ENCODE data around the gene DAB2IP.

- TF ChIP-seq, protein P1, sequence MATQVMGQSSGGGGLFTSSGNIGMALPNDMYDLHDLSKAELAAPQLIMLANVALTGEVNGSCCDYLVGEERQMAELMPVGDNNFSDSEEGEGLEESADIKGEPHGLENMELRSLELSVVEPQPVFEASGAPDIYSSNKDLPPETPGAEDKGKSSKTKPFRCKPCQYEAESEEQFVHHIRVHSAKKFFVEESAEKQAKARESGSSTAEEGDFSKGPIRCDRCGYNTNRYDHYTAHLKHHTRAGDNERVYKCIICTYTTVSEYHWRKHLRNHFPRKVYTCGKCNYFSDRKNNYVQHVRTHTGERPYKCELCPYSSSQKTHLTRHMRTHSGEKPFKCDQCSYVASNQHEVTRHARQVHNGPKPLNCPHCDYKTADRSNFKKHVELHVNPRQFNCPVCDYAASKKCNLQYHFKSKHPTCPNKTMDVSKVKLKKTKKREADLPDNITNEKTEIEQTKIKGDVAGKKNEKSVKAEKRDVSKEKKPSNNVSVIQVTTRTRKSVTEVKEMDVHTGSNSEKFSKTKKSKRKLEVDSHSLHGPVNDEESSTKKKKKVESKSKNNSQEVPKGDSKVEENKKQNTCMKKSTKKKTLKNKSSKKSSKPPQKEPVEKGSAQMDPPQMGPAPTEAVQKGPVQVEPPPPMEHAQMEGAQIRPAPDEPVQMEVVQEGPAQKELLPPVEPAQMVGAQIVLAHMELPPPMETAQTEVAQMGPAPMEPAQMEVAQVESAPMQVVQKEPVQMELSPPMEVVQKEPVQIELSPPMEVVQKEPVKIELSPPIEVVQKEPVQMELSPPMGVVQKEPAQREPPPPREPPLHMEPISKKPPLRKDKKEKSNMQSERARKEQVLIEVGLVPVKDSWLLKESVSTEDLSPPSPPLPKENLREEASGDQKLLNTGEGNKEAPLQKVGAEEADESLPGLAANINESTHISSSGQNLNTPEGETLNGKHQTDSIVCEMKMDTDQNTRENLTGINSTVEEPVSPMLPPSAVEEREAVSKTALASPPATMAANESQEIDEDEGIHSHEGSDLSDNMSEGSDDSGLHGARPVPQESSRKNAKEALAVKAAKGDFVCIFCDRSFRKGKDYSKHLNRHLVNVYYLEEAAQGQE (IDR thresholded peaks at IDR 0.05) = no peak
- TF ChIP-seq HNF4A (conservative IDR thresholded peaks at IDR 0.05) = no peak
- TF ChIP-seq, protein P2, sequence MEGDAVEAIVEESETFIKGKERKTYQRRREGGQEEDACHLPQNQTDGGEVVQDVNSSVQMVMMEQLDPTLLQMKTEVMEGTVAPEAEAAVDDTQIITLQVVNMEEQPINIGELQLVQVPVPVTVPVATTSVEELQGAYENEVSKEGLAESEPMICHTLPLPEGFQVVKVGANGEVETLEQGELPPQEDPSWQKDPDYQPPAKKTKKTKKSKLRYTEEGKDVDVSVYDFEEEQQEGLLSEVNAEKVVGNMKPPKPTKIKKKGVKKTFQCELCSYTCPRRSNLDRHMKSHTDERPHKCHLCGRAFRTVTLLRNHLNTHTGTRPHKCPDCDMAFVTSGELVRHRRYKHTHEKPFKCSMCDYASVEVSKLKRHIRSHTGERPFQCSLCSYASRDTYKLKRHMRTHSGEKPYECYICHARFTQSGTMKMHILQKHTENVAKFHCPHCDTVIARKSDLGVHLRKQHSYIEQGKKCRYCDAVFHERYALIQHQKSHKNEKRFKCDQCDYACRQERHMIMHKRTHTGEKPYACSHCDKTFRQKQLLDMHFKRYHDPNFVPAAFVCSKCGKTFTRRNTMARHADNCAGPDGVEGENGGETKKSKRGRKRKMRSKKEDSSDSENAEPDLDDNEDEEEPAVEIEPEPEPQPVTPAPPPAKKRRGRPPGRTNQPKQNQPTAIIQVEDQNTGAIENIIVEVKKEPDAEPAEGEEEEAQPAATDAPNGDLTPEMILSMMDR (IDR thresholded peaks at IDR 0.05; ENCODE audit: low read depth, low read length, missing input control) = no peak
- TF ChIP-seq JUND (IDR thresholded peaks at IDR 0.05) = no peak
- no peak for TF ChIP-seq GABPA (IDR thresholded peaks at IDR 0.05 in 1 of 2, conservative IDR thresholded peaks at IDR 0.05 in 1 of 2)
- no peak for TF ChIP-seq RAD21 (IDR thresholded peaks at IDR 0.05)
- no peak for TF ChIP-seq TAF1 (conservative IDR thresholded peaks at IDR 0.05)
- TF ChIP-seq RXRA (IDR thresholded peaks at IDR 0.05) = no peak
- no peak for TF ChIP-seq SP1 (IDR thresholded peaks at IDR 0.05)
- TF ChIP-seq YY1 (IDR thresholded peaks at IDR 0.05) = no peak
- no peak for TF ChIP-seq MAX (IDR thresholded peaks at IDR 0.05)
- no peak for TF ChIP-seq EGR1 (IDR thresholded peaks at IDR 0.05; ENCODE audit: low read depth in 2 of 2)
- TF ChIP-seq, protein P3, sequence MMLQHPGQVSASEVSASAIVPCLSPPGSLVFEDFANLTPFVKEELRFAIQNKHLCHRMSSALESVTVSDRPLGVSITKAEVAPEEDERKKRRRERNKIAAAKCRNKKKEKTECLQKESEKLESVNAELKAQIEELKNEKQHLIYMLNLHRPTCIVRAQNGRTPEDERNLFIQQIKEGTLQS (IDR thresholded peaks at IDR 0.05) = no peak
These were observed 95.4 kb downstream of the DAB2IP start for GRCh38 chr9:121746866-121747265.

All from liver (tissue), 3 donors.